GM12801 (cell line): Measurements from ENCODE around the gene POLR3B.

Source experiments
- CTCF ChIP-seq: IDR thresholded peaks from one replicate; pipeline ENCODE4 v1.5.1; 2011; ENCODE audit warnings: control low read depth; ENCODE audit not compliant: insufficient read length; ENCODE audit errors: extremely low read depth

Gene POLR3B

GRCh38 chr12:106423291-106423690, 65.7 kb downstream of the POLR3B start:
- no peak for TF ChIP-seq CTCF

GRCh38 chr12:106425061-106425702, 67.6 kb downstream of the POLR3B start:
- TF ChIP-seq CTCF: no peak

GRCh38 chr12:106427917-106428316, 70.4 kb downstream of the POLR3B start:
- TF ChIP-seq CTCF: no peak

- no peak for TF ChIP-seq CTCF
Observed at GRCh38 chr12:106428384-106428783, 70.8 kb downstream of the POLR3B start.

GRCh38 chr12:106429043-106429552, 71.5 kb downstream of the POLR3B start:
- no peak for TF ChIP-seq CTCF

- TF ChIP-seq CTCF: no peak
Observed at GRCh38 chr12:106429636-106430035, 72.1 kb downstream of the POLR3B start.

GRCh38 chr12:106431839-106432411, 74.4 kb downstream of the POLR3B start:
- no peak for TF ChIP-seq CTCF
